Pancreas (tissue), 10 donors: ENCODE measurements around the gene NISCH. TPM values are rescaled to one million over a fixed set of nuclear protein-coding genes. Genes with fewer than 3 reads are reported as not detected.

Experiments
- ATAC-seq, 4 donors: fragments of 200-7000 bp; cut with Tn5 transposase; one replicate each; pipeline versions ENCODE4 v1.8.0 to v1.9.1; 2020; ENCODE audit warnings: mild to moderate bottlenecking in 4 of 4, moderate library complexity in 4 of 4
- DNase-seq, 6 donors: peaks; one replicate each; pipeline ENCODE4 v3.0.0-alpha.2; 2020
- FAIRE-seq: peaks from 2 replicates; lab custom pipeline; 2012; peaks lifted over from hg19 to GRCh38; lab: Jason Lieb, UNC
- H3K27ac ChIP-seq, 4 donors: fragments of 200-600 bp; sonication (generic); 1 replicate in 3 of 4; 2 replicates in 1 of 4; pipeline versions ENCODE4 v1.5.0 to v1.8.0; 2020
- H3K27me3 ChIP-seq, 4 donors: fragments of 200-600 bp; one replicate each; pipeline ENCODE4 v1.8.0; 2021
- H3K36me3 ChIP-seq, 3 donors: fragments of 200-600 bp; sonication (generic) in 1 of 3; one replicate each; pipeline versions ENCODE4 v1.5.0 to v1.8.0; 2020 to 2021
- H3K4me1 ChIP-seq, 3 donors: fragments of 200-600 bp; one replicate each; pipeline ENCODE4 v1.8.0; 2021
- H3K4me3 ChIP-seq, 4 donors: fragments of 200-600 bp; sonication (generic) in 2 of 4; one replicate each; pipeline versions ENCODE4 v1.5.0 to v1.8.0; 2020 to 2021
- H3K9me3 ChIP-seq, 4 donors: fragments of 200-600 bp; one replicate each; pipeline ENCODE4 v1.8.0; 2021
- CTCF ChIP-seq, 4 donors: fragments of 200-600 bp; sonication (generic) in 3 of 4; IDR thresholded peaks; one replicate each; pipeline versions ENCODE4 v1.5.0 to v1.8.0; 2021; ENCODE audit warnings: antibody characterized with exemption in 4 of 4
- WGBS, 2 donors: extraction: QIAGEN DNeasy Blood & Tissue Kit; methylation state at CpG; one replicate each; pipeline ENCODE4 v1.1.7; 2013; 5-methylcytosine and 5-hydroxymethylcytosine counted together
- intact Hi-C, 3 donors: fragments of 100-400 bp; cut with DNase I; formaldehyde crosslinking; loops; one replicate each; pipeline versions ENCODE4 v1.11.1 to v1.14.2; 2022
- polyA plus RNA-seq, 2 donors: library from polyadenylated mRNA; stranded (reverse); fragments of 200-250 nt; gene quantifications; one replicate each; pipeline ENCODE4 v1.2.3, GENCODE V29; 2013
- total RNA-seq, 6 donors: library from RNA; stranded (reverse); fragmentation: NEBNext Ultra II Directional in 4 of 6; extraction: Animal tissue kit (Norgen Biotek cat#: 25700) in 4 of 6; gene quantifications; one replicate each; pipeline versions ENCODE4 v1.2.1 to v1.2.4, GENCODE V29; 2021 to 2023
- donor health status: healthy with polysubstance abuse.
- donor health status: DM: no; HTN: no; CAD: no; lungs with moderate emphysema.
- donor health status: DM: no; HTN: no; CAD: no.
- donor health status: control.
- donor health status: control.
- donor health status: Bipolar disorder and iron deficiency.
- donor health status: DM: yes; HTN: yes; CAD: no.
- donor health status: DM: no; HTN: no; CAD: no.
- donor health status: DM: no; HTN: no; CAD: no.
- donor health status: DM: yes; HTN: yes; CAD: no.

The NISCH gene
- total and polyA plus RNA-seq, 8 donors = 24.4 to 109 (median 37.6) TPM

- peak within 1 kb of the TSS in 2 of 4 donors; percentile 3 to 28 for H3K27ac ChIP-seq
- H3K27me3 ChIP-seq = no peaks in the 10 kb centered on the region
- intact Hi-C loops = no loop called here
- H3K9me3 ChIP-seq = no peaks in the 10 kb centered on the region
- H3K36me3 ChIP-seq = peaks cover 3 to 22% (median 4%) of the 10 kb centered on the region in 3 donors
- no peak for TF ChIP-seq CTCF (IDR thresholded peaks at IDR 0.05)
- peak within 1 kb of the TSS in 1 of 4 donors; percentile 32 for H3K4me3 ChIP-seq
- ATAC-seq (peak in 3 of 4 donors; percentile 12 to 20 (median 17)), DNase-seq (no peak), FAIRE-seq (no peak)
- no peaks in the 10 kb centered on the region for H3K4me1 ChIP-seq
- 76% methylated on average over 25 of the region's 25 CpGs for WGBS, 2 donors
These were observed 39.6 kb downstream of the NISCH start, which contains the start of gene STAB1 for GRCh38 chr3:52494886-52495495. STAB1 (plus strand) TSS chr3:52495338; CDS start chr3:52495414, 76 bp downstream.

GRCh38 chr3:52495777-52496602 is 40.6 kb downstream of the NISCH start:
- TF ChIP-seq CTCF (IDR thresholded peaks at IDR 0.05) = no peak
- Histone ChIP-seq H3K4me1 (no peaks in the 10 kb centered on the region), H3K9me3 (no peaks in the 10 kb centered on the region), H3K27ac (peak overlapping the region in 2 of 4 donors; percentile 3 to 28), H3K36me3 (peaks cover 3 to 12% (median 4%) of the 10 kb centered on the region in 3 donors), H3K27me3 (no peaks in the 10 kb centered on the region), H3K4me3 (peak overlapping the region in 1 of 4 donors; percentile 32)
- no peak for DNase-seq
- ATAC-seq = peak in 2 of 4 donors; percentile 40 to 47
- no peak for FAIRE-seq
- 67 to 76% methylated on average over 16 of the region's 16 CpGs for WGBS, 2 donors
- intact Hi-C loops = no loop called here

- no peak overlapping the region for H3K4me3 ChIP-seq
- H3K36me3 ChIP-seq = no peaks in the 10 kb centered on the region
- FAIRE-seq = no peak
- peak overlapping the region in 1 of 4 donors; percentile 11 for H3K27ac ChIP-seq
- 76 to 83% methylated on average over 24 of the region's 24 CpGs for WGBS, 2 donors
- intact Hi-C loops = no loop called here
- H3K9me3 ChIP-seq = no peaks in the 10 kb centered on the region
- ATAC-seq = peak in 3 of 4 donors; percentile 7 to 56 (median 53)
- H3K27me3 ChIP-seq = no peaks in the 10 kb centered on the region
- no peaks in the 10 kb centered on the region for H3K4me1 ChIP-seq
- no peak for TF ChIP-seq CTCF (IDR thresholded peaks at IDR 0.05)
- DNase-seq = peak in 1 of 6 donors; percentile 57
These were observed 43.0 kb downstream of the NISCH start for GRCh38 chr3:52498137-52499054.

- no peaks in the 10 kb centered on the region for H3K27me3 ChIP-seq
- H3K4me1 ChIP-seq = no peaks in the 10 kb centered on the region
- WGBS, 2 donors = 83 to 87% methylated on average over 11 of the region's 11 CpGs
- no peaks in the 10 kb centered on the region for H3K36me3 ChIP-seq
- H3K9me3 ChIP-seq = no peaks in the 10 kb centered on the region
- H3K27ac ChIP-seq = no peak overlapping the region
- DNase-seq (no peak), ATAC-seq (no peak), FAIRE-seq (no peak)
- intact Hi-C loops = no loop called here
- no peak for TF ChIP-seq CTCF (IDR thresholded peaks at IDR 0.05)
- H3K4me3 ChIP-seq = no peak overlapping the region
These were observed 45.6 kb downstream of the NISCH start for GRCh38 chr3:52501046-52501445.
